ENCODE measurements around the gene CDC27. TPM values are rescaled to one million over a fixed set of nuclear protein-coding genes. Genes with fewer than 3 reads are reported as not detected.

Gene CDC27
- polyA plus RNA-seq, 1 donor from 2014 or later, result 50.1 TPM

DNA sequence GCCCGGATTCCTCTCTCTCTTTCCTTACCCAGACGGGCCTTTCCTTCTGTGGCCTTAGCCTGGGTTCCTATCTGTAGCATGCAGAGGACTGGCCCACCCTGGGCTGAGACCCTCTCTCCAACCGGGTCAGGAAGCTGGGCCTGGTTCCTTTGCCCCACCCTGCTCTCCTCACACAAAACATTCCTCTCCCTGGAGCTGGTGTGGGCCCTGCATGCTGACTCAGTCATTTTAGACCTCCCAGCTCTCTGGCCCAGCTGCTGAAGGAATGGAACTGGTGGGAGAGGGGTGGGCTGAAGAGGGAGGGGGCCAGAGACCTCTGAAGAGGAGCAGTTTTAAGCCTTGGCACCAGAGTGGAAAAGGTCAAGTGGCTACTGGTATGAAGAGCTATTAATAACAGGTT lies 21.0 kb upstream of the CDC27 start:
- no peak for TF ChIP-seq RAD21 (conservative IDR thresholded peaks at IDR 0.05)
- TF ChIP-seq, protein P1, sequence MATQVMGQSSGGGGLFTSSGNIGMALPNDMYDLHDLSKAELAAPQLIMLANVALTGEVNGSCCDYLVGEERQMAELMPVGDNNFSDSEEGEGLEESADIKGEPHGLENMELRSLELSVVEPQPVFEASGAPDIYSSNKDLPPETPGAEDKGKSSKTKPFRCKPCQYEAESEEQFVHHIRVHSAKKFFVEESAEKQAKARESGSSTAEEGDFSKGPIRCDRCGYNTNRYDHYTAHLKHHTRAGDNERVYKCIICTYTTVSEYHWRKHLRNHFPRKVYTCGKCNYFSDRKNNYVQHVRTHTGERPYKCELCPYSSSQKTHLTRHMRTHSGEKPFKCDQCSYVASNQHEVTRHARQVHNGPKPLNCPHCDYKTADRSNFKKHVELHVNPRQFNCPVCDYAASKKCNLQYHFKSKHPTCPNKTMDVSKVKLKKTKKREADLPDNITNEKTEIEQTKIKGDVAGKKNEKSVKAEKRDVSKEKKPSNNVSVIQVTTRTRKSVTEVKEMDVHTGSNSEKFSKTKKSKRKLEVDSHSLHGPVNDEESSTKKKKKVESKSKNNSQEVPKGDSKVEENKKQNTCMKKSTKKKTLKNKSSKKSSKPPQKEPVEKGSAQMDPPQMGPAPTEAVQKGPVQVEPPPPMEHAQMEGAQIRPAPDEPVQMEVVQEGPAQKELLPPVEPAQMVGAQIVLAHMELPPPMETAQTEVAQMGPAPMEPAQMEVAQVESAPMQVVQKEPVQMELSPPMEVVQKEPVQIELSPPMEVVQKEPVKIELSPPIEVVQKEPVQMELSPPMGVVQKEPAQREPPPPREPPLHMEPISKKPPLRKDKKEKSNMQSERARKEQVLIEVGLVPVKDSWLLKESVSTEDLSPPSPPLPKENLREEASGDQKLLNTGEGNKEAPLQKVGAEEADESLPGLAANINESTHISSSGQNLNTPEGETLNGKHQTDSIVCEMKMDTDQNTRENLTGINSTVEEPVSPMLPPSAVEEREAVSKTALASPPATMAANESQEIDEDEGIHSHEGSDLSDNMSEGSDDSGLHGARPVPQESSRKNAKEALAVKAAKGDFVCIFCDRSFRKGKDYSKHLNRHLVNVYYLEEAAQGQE (IDR thresholded peaks at IDR 0.05; ENCODE audit: borderline replicate concordance), result no peak
- TF ChIP-seq EZH2 (IDR thresholded peaks at IDR 0.05; ENCODE audit: borderline replicate concordance, insufficient read depth, low read length, poor library complexity, severe bottlenecking), result no peak
- no peak for TF ChIP-seq POLR2AphosphoS5 (IDR thresholded peaks at IDR 0.05)
- TF ChIP-seq MXI1 (conservative IDR thresholded peaks at IDR 0.05; ENCODE audit: poor library complexity, severe bottlenecking), result no peak
- no peak for TF ChIP-seq SMC3 (conservative IDR thresholded peaks at IDR 0.05; ENCODE audit: poor library complexity)
- TF ChIP-seq TAF1 (IDR thresholded peaks at IDR 0.05; ENCODE audit: low read depth), result no peak

DNA sequence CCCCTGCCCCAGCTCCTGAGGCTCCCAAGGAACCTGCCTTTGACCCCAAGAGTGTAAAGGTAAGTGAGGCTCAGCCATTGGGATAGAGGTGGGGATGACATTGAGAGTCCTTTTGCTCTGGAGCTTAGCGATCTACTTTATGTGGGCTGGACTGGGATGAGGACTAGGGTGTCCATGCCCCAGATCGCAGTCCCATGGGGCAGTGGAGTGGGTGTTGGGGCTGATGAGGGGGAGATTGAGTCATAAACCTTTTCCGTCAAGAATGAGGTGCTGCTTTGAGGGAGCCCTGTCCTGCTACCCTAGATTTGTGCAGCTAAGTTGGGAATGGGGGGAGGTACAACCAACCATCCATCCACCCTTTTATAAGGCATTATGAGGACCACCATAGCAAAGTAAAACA lies 20.4 kb upstream of the CDC27 start:
- Histone ChIP-seq H3F3A (ENCODE audit: insufficient read depth, low read length, poor library complexity, severe bottlenecking) (no peaks in the 10 kb centered on the region), H3K4me3 (ENCODE audit: low read length) (no peak overlapping the region), H3K27me3 (ENCODE audit: insufficient read depth, low read depth, low read length) (no peaks in the 10 kb centered on the region), H3K4me2 (ENCODE audit: low read length) (no peak overlapping the region), H3K9ac (ENCODE audit: low read length) (no peak overlapping the region), H4K20me1 (ENCODE audit: insufficient read depth) (no peaks in the 10 kb centered on the region), H3K36me3 (ENCODE audit: insufficient read depth, low read length) (no peaks in the 10 kb centered on the region), H3K27ac (ENCODE audit: low read length) (no peak overlapping the region), H3K79me2 (replicated peaks; ENCODE audit: insufficient read depth, low read length) (no peaks in the 10 kb centered on the region), H3K9me2 (ENCODE audit: insufficient read depth, low read length) (no peaks in the 10 kb centered on the region), H2AFZ (ENCODE audit: low read depth, low read length) (no peak overlapping the region), H3K9me3 (ENCODE audit: low read length) (no peaks in the 10 kb centered on the region)
- TF ChIP-seq, protein P1 (IDR thresholded peaks at IDR 0.05; ENCODE audit: borderline replicate concordance), result no peak
- TF ChIP-seq SMC3 (conservative IDR thresholded peaks at IDR 0.05; ENCODE audit: poor library complexity) (no peak), POLR2AphosphoS5 (IDR thresholded peaks at IDR 0.05) (no peak), TAF1 (IDR thresholded peaks at IDR 0.05; ENCODE audit: low read depth) (no peak), EZH2 (IDR thresholded peaks at IDR 0.05; ENCODE audit: borderline replicate concordance, insufficient read depth, low read length, poor library complexity, severe bottlenecking) (no peak), RAD21 (conservative IDR thresholded peaks at IDR 0.05) (no peak), EP300 (conservative IDR thresholded peaks at IDR 0.05; ENCODE audit: poor library complexity, severe bottlenecking) (no peak), MXI1 (conservative IDR thresholded peaks at IDR 0.05; ENCODE audit: poor library complexity, severe bottlenecking) (no peak)
- TF ChIP-seq, protein P2, sequence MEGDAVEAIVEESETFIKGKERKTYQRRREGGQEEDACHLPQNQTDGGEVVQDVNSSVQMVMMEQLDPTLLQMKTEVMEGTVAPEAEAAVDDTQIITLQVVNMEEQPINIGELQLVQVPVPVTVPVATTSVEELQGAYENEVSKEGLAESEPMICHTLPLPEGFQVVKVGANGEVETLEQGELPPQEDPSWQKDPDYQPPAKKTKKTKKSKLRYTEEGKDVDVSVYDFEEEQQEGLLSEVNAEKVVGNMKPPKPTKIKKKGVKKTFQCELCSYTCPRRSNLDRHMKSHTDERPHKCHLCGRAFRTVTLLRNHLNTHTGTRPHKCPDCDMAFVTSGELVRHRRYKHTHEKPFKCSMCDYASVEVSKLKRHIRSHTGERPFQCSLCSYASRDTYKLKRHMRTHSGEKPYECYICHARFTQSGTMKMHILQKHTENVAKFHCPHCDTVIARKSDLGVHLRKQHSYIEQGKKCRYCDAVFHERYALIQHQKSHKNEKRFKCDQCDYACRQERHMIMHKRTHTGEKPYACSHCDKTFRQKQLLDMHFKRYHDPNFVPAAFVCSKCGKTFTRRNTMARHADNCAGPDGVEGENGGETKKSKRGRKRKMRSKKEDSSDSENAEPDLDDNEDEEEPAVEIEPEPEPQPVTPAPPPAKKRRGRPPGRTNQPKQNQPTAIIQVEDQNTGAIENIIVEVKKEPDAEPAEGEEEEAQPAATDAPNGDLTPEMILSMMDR (IDR thresholded peaks at IDR 0.05; ENCODE audit: poor library complexity, severe bottlenecking), result no peak

More for the DNA sequence above, 21.0 kb upstream of the CDC27 start:
- Histone ChIP-seq H3K36me3 (ENCODE audit: insufficient read depth, low read length) (no peaks in the 10 kb centered on the region), H4K20me1 (ENCODE audit: insufficient read depth) (no peaks in the 10 kb centered on the region), H3K27ac (ENCODE audit: low read length) (no peak overlapping the region), H3F3A (ENCODE audit: insufficient read depth, low read length, poor library complexity, severe bottlenecking) (no peaks in the 10 kb centered on the region), H3K9ac (ENCODE audit: low read length) (no peak overlapping the region), H3K9me3 (ENCODE audit: low read length) (no peaks in the 10 kb centered on the region), H3K79me2 (replicated peaks; ENCODE audit: insufficient read depth, low read length) (no peaks in the 10 kb centered on the region), H2AFZ (ENCODE audit: low read depth, low read length) (no peak overlapping the region), H3K27me3 (ENCODE audit: insufficient read depth, low read depth, low read length) (no peaks in the 10 kb centered on the region), H3K4me3 (ENCODE audit: low read length) (no peak overlapping the region), H3K4me2 (ENCODE audit: low read length) (no peak overlapping the region), H3K9me2 (ENCODE audit: insufficient read depth, low read length) (no peaks in the 10 kb centered on the region)

All from neural cell (in vitro differentiated cells).